Tibial nerve (tissue), 4 donors: ENCODE results near the gene UTP14A.

ENCODE experiments used
- CTCF ChIP-seq, 5 experiments: fragments of 200-600 bp in 3 of 5; fragments of 450-650 bp in 2 of 5; sonication (generic) in 3 of 5; IDR thresholded peaks; one replicate each; pipeline ENCODE4 v1.5.1; 2016 to 2019; ENCODE audit warnings: antibody characterized with exemption in 5 of 5, mild to moderate bottlenecking in 3 of 5, moderate library complexity in 2 of 5
- EP300 ChIP-seq, 2 donors: sonication (generic); formaldehyde crosslinking; IDR thresholded peaks; one replicate each; pipeline ENCODE4 v1.6.1; 2017; ENCODE audit warnings: antibody characterized with exemption in 2 of 2, mild to moderate bottlenecking in 1 of 2

DNA sequence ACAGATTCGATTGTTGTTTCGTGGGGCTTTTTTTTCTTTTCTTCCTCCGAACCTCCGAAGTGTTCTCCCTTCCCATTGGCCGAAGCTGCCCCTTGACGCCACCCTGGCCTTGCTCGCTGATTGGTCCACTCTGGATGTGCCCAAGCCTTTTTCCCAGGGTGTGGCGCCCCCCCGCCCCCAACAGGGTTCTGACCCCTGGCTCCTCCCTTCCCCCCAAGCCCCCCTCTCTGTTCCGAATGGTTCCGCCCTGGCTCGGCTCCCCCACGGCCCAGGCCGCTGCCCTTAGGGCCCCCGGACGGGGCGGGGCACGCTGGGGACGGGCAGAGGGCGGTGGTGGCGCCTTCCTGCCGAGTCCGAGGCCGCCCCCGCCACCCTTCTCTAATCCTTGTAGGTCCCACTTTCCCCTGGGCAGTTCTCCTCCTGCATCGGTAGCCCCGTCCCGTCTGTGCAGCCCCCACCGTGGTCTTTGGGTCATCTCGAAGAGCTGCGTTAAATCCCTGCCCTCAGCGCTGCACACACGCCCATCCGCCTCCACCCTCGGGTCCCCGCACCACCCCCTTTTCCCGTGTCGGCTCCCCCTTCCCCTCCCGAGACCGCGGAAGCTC is 25.5 kb downstream of the UTP14A start:
- TF ChIP-seq CTCF (IDR thresholded peaks at IDR 0.05) (no peak), EP300 (IDR thresholded peaks at IDR 0.05) (peak in 1 of 2 donors; percentile 64)
